CD4-positive, alpha-beta T cell treated with Interleukin-21 for 1 hour (primary cell): ENCODE measurements around the gene ZNF638.
A peak's percentile ranks its signal among the peaks of the same experiment; 100 is the strongest.
"Not testable (repeated sequence)": the region's sequence is repeated elsewhere in the genome, so short reads cannot be mapped to it uniquely, and the experiment has no call there.

Source experiments
- DNase-seq: peaks from one replicate; pipeline ENCODE4 v3.0.0-alpha.2; 2020

The ZNF638 gene

GRCh38 chr2:71331581-71332434 is at the start of gene ZNF638:
Gene ZNF638, plus strand, starts transcription at chr2:71331782. Its CDS starts 17,173 bp downstream, at chr2:71348955.
- DNase-seq: peak; percentile 92

- no peak for DNase-seq
Measured at GRCh38 chr2:71281950-71282349, 49.6 kb upstream of the ZNF638 start.

GRCh38 chr2:71282493-71282892 is 49.1 kb upstream of the ZNF638 start:
- no peak for DNase-seq

- DNase-seq: no peak
Measured at GRCh38 chr2:71283131-71283530, 48.5 kb upstream of the ZNF638 start.

GRCh38 chr2:71285706-71286105 is 45.9 kb upstream of the ZNF638 start:
- DNase-seq: no peak

- DNase-seq: no peak
Measured at GRCh38 chr2:71291398-71291797, 40.2 kb upstream of the ZNF638 start.

- DNase-seq: no peak
Measured at GRCh38 chr2:71292159-71292558, 39.4 kb upstream of the ZNF638 start.

- no peak for DNase-seq
Measured at GRCh38 chr2:71298914-71299313, 32.7 kb upstream of the ZNF638 start.

- peak; percentile 42 for DNase-seq
Measured at GRCh38 chr2:71299507-71299906, 32.1 kb upstream of the ZNF638 start.

- no peak for DNase-seq
Measured at GRCh38 chr2:71303849-71304248, 27.7 kb upstream of the ZNF638 start.

- DNase-seq: no peak
Measured at GRCh38 chr2:71306762-71307161, 24.8 kb upstream of the ZNF638 start.

- DNase-seq: no peak
Measured at GRCh38 chr2:71313016-71313766, 18.4 kb upstream of the ZNF638 start.

GRCh38 chr2:71317060-71317459 is 14.5 kb upstream of the ZNF638 start:
- no peak for DNase-seq

GRCh38 chr2:71317900-71318299 is 13.7 kb upstream of the ZNF638 start:
- DNase-seq: not testable (repeated sequence)

GRCh38 chr2:71323386-71323785 is 8.2 kb upstream of the ZNF638 start:
- DNase-seq: no peak

- DNase-seq: no peak
Measured at GRCh38 chr2:71326968-71327367, 4.6 kb upstream of the ZNF638 start.

- DNase-seq: no peak
Measured at GRCh38 chr2:71327916-71328315, 3.7 kb upstream of the ZNF638 start.

- no peak for DNase-seq
Measured at GRCh38 chr2:71330155-71330554, 1.4 kb upstream of the ZNF638 start.

- no peak for DNase-seq
Measured at GRCh38 chr2:71330585-71331330, 824 bp upstream of the ZNF638 start.

GRCh38 chr2:71331331-71331580 is 326 bp upstream of the ZNF638 start:
- not testable (repeated sequence) for DNase-seq

- no peak for DNase-seq
Measured at GRCh38 chr2:71332435-71332796, 834 bp downstream of the ZNF638 start.

- no peak for DNase-seq
Measured at GRCh38 chr2:71333619-71334018, 2.0 kb downstream of the ZNF638 start.

GRCh38 chr2:71336384-71336783 is 4.8 kb downstream of the ZNF638 start:
- no peak for DNase-seq

- DNase-seq: no peak
Measured at GRCh38 chr2:71336802-71337201, 5.2 kb downstream of the ZNF638 start.
